Endothelial cell (in vitro differentiated cells): ENCODE measurements around the gene MIPEP. TPM values are rescaled to one million over a fixed set of nuclear protein-coding genes. Genes with fewer than 3 reads are reported as not detected.
A peak's percentile ranks its signal among the peaks of the same experiment; 100 is the strongest.

ENCODE experiments used
- DNase-seq: peaks from one replicate; pipeline ENCODE4 v3.0.0; 2021; ENCODE audit warnings: low spot score
- H3K27ac Mint-ChIP-seq: one replicate; pipeline ENCODE4 v1.8.0; 2021; ENCODE audit warnings: mixed read lengths, inconsistent platforms; ENCODE audit not compliant: unreplicated experiment
- H3K27me3 Mint-ChIP-seq: one replicate; pipeline ENCODE4 v1.8.0; 2021; ENCODE audit warnings: mild to moderate bottlenecking, moderate library complexity, mixed read lengths, inconsistent platforms; ENCODE audit not compliant: unreplicated experiment
- H3K36me3 Mint-ChIP-seq: one replicate; pipeline ENCODE4 v1.8.0; 2021; ENCODE audit warnings: mild to moderate bottlenecking, low read depth, mixed read lengths, inconsistent platforms; ENCODE audit not compliant: unreplicated experiment
- H3K4me1 Mint-ChIP-seq: one replicate; pipeline ENCODE4 v1.8.0; 2021; ENCODE audit warnings: mild to moderate bottlenecking, mixed read lengths, inconsistent platforms; ENCODE audit not compliant: unreplicated experiment
- H3K4me3 Mint-ChIP-seq: one replicate; pipeline ENCODE4 v1.8.0; 2021; ENCODE audit warnings: mild to moderate bottlenecking, mixed read lengths, inconsistent platforms; ENCODE audit not compliant: unreplicated experiment
- H3K9me3 Mint-ChIP-seq: one replicate; pipeline ENCODE4 v1.8.0; 2021; ENCODE audit warnings: mixed read lengths, inconsistent platforms; ENCODE audit not compliant: unreplicated experiment
- CTCF ChIP-seq: fragments of 200-600 bp; sonication (generic); IDR thresholded peaks from one replicate; pipeline ENCODE4 v1.5.0; 2021; ENCODE audit warnings: antibody characterized with exemption; ENCODE audit not compliant: unreplicated experiment
- total RNA-seq: library from RNA; stranded (reverse); fragmentation: NEBNext Ultra II Directional; extraction: Animal tissue kit (Norgen Biotek cat#: 25700); gene quantifications from one replicate; pipeline ENCODE4 v1.2.1, GENCODE V29; 2021; ENCODE audit not compliant: unreplicated experiment

Gene MIPEP
- total RNA-seq, 1 donor from 2014 or later: 8.8 TPM

GRCh38 chr13:23718996-23719395 is 170.2 kb downstream of the MIPEP start:
- DNase-seq: no peak
- Mint-ChIP-seq H3K27me3 (peaks cover 2% of the 10 kb centered on the region), H3K9me3 (peaks cover 7% of the 10 kb centered on the region), H3K27ac (no peak overlapping the region), H3K4me3 (no peak overlapping the region), H3K36me3 (no peaks in the 10 kb centered on the region), H3K4me1 (no peaks in the 10 kb centered on the region)
- TF ChIP-seq CTCF: no peak

GRCh38 chr13:23716401-23716800 is 172.8 kb downstream of the MIPEP start:
- TF ChIP-seq CTCF: no peak
- Mint-ChIP-seq H3K4me3 (no peak overlapping the region), H3K36me3 (no peaks in the 10 kb centered on the region), H3K9me3 (peaks cover 7% of the 10 kb centered on the region), H3K27me3 (peaks cover 2% of the 10 kb centered on the region), H3K27ac (peak overlapping the region; percentile 21), H3K4me1 (no peaks in the 10 kb centered on the region)
- no peak for DNase-seq

- Mint-ChIP-seq H3K27ac (no peak overlapping the region), H3K9me3 (peaks cover 7% of the 10 kb centered on the region)
- DNase-seq: peak; percentile 49
Observed at GRCh38 chr13:23715762-23716235, 173.4 kb downstream of the MIPEP start.

GRCh38 chr13:23715092-23715761 is 174.0 kb downstream of the MIPEP start:
- no peak for TF ChIP-seq CTCF
- no peak for DNase-seq
- Mint-ChIP-seq H3K36me3 (no peaks in the 10 kb centered on the region), H3K27me3 (peaks cover 2% of the 10 kb centered on the region), H3K27ac (no peak overlapping the region), H3K4me1 (no peaks in the 10 kb centered on the region), H3K9me3 (peaks cover 7% of the 10 kb centered on the region), H3K4me3 (no peak overlapping the region)

More at GRCh38 chr13:23715762-23716235, 173.4 kb downstream of the MIPEP start:
- peaks cover 2% of the 10 kb centered on the region for H3K27me3 Mint-ChIP-seq
- H3K36me3 Mint-ChIP-seq: no peaks in the 10 kb centered on the region
- H3K4me1 Mint-ChIP-seq: no peaks in the 10 kb centered on the region
- TF ChIP-seq CTCF: no peak
- no peak overlapping the region for H3K4me3 Mint-ChIP-seq

GRCh38 chr13:23714672-23715071 is 174.5 kb downstream of the MIPEP start:
- no peak overlapping the region for H3K27ac Mint-ChIP-seq
- no peaks in the 10 kb centered on the region for H3K4me1 Mint-ChIP-seq
- H3K36me3 Mint-ChIP-seq: no peaks in the 10 kb centered on the region
- DNase-seq: no peak
- TF ChIP-seq CTCF: no peak
- peaks cover 2% of the 10 kb centered on the region for H3K27me3 Mint-ChIP-seq
- no peak overlapping the region for H3K4me3 Mint-ChIP-seq
- H3K9me3 Mint-ChIP-seq: peaks cover 7% of the 10 kb centered on the region
